ENCODE data around the gene NDUFB11. TPM values are rescaled to one million over a fixed set of nuclear protein-coding genes. Genes with fewer than 3 reads are reported as not detected.

The NDUFB11 gene
- total and polyA plus RNA-seq, 2 donors (not counting 1 experiment from before 2014, with no cell fraction given): 56.8 to 59.7 TPM

DNA sequence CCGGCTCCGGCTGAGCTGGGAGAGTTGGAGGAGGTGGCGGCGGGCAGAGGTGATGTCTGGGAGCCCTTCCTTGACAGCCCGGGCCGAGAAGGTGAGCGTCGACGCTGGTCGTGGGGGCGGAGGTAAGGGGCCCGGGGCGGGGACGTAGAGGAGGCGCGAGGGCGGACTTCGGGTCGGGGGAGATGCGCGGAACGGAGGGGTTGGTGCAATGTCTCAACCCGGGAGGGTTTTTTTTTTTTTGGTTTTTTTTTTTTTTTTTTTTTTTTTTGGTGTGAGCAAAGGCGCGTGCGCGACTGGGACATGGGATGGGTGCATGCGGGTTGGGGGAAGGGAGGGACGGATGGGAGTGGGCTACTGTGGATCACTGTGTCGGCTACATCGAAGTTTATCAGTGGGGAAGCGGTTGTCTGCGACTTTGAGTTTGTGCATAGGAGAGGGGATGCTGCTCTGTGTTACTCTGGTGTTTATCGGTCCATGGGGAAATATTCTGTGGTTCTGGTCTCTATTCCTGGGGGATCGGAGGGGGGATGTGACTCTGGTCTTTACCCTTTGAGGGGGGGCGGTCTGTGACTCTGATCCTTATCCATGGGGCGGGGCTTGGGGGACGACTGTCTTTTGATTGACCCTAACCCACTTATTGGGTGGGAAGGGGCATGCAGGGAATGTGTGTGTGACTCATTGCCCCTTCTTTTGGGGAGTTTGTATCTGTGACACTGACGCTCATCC is 1.1 kb upstream of the NDUFB11 start:
- no peak for DNase-seq
- Histone ChIP-seq H3K79me2 (ENCODE audit: control insufficient read depth, insufficient read depth, low read length) (peaks cover 50% of the 10 kb centered on the region), H3K4me2 (replicated peaks; ENCODE audit: low read depth, low read length, poor library complexity, severe bottlenecking) (peak overlapping the region; percentile 77), H3K4me1 (ENCODE audit: control insufficient read depth in 2 of 2, insufficient read depth in 2 of 2, low read length in 2 of 2) (peaks cover 20 to 32% of the 10 kb centered on the region in 2 donors), H3K27me3 (replicated peaks in 1 of 4; ENCODE audit: control extremely low read depth in 1 of 4, control insufficient read depth in 3 of 4, insufficient read depth in 4 of 4, low read length in 3 of 4) (no peaks in the 10 kb centered on the region), H3K9ac (ENCODE audit: low read length) (peak overlapping the region; percentile 79), H3K9me3 (ENCODE audit: control extremely low read depth in 1 of 3, control insufficient read depth in 2 of 3, insufficient read depth in 1 of 3, low read length in 2 of 3) (no peaks in the 10 kb centered on the region), H3K4me3 (ENCODE audit: control extremely low read depth in 1 of 5, extremely low read depth in 1 of 5, insufficient read depth in 1 of 5, low read depth in 2 of 5, low read length in 4 of 5) (peak overlapping the region; percentile 23 to 83 (median 71)), H2AFZ (ENCODE audit: insufficient read depth, low read depth, low read length, poor library complexity, severe bottlenecking) (peak overlapping the region; percentile 77), H3K36me3 (replicated peaks in 1 of 2; ENCODE audit: control extremely low read depth in 1 of 2, control insufficient read depth in 1 of 2, extremely low read depth in 1 of 2, insufficient read depth in 2 of 2, low read length in 1 of 2) (peaks cover 0 to 6% of the 10 kb centered on the region in 2 experiments), H3K27ac (ENCODE audit: low read length in 2 of 2) (peak overlapping the region; percentile 94 to 95), H4K20me1 (ENCODE audit: control insufficient read depth, insufficient read depth, low read length, poor library complexity, severe bottlenecking) (peaks cover 12% of the 10 kb centered on the region)
- intact Hi-C loops (cut with micrococcal nuclease): loop anchor here (1.0 to 5.0 kb wide), 3 partner anchors 48 to 699 kb away; partner anchors contain the start of genes UBA1 and USP11
- no peaks in the 10 kb centered on the region for H3K9me3 Mint-ChIP-seq (ENCODE audit: insufficient read depth)
- CTCF ChIA-PET: interaction anchor here (0.9 to 1.5 kb wide), 5 partner anchors 15 to 308 kb away, joined by 3 to 8 read pairs (median 6); no protein-coding TSS in a partner anchor
- H3K27me3 Mint-ChIP-seq: no peaks in the 10 kb centered on the region
- H3K4me1 Mint-ChIP-seq: peaks cover 35% of the 10 kb centered on the region
- TF ChIP-seq EZH2 (IDR thresholded peaks at IDR 0.05; ENCODE audit: borderline replicate concordance, insufficient read depth, low read depth, low read length, poor library complexity, severe bottlenecking) (no peak), CTCF (IDR thresholded peaks at IDR 0.05) (no peak)
- H3K4me3 Mint-ChIP-seq: peak overlapping the region; percentile 97
- H3K27ac Mint-ChIP-seq: peak overlapping the region; percentile 99
- peak; percentile 18 for ATAC-seq (ENCODE audit: low read depth)
- POLR2A ChIA-PET: interaction anchor here (0.6 to 3.2 kb wide), 8 partner anchors 16 to 1403 kb away, joined by 3 to 21 read pairs (median 4); partner anchors contain the start of genes CDK16, RP2 and USP11
- 0% methylated on average over 12 of the region's 39 CpGs for WGBS (ENCODE audit: insufficient coverage)

Measured in B cell (primary cell).